HepG2 (cell line): ENCODE results near the gene MDH1. TPM values are rescaled to one million over a fixed set of nuclear protein-coding genes. Genes with fewer than 3 reads are reported as not detected.
"Not testable (repeated sequence)": the region's sequence is repeated elsewhere in the genome, so short reads cannot be mapped to it uniquely, and the experiment has no call there.

Experiments
- ATAC-seq: fragments of 200-7000 bp; cut with Tn5 transposase; 3 replicates; pipeline ENCODE4 v1.9.1; 2020; ENCODE audit warnings: mild to moderate bottlenecking, moderate library complexity
- BruUV-seq: library from RNA; stranded (reverse); fragments of 400-500 nt; replicated peaks from 2 replicates; lab custom pipeline; 2021; lab: Mats Ljungman, UMichigan
- CTCF ChIA-PET: fragments of 300-600 bp; formaldehyde crosslinking; extraction: SDS; loops from one replicate; lab custom pipeline; 2021; ENCODE audit warnings: low total read pairs, inconsistent platforms, low intra/inter-chr PET ratio; lab: Yijun Ruan, JAX
- POLR2A ChIA-PET: fragments of 350-600 bp; sonication (Branson Sonifier 250); formaldehyde crosslinking; loops from one replicate; lab custom pipeline; 2020; ENCODE audit warnings: antibody characterized with exemption, inconsistent platforms; lab: Yijun Ruan, JAX
- DNase-seq: peaks from one replicate; pipeline ENCODE4 v3.0.0-alpha.2; 2015; ENCODE audit warnings: low spot score
- FAIRE-seq: peaks from 3 replicates; lab custom pipeline; 2011; peaks lifted over from hg19 to GRCh38; lab: Jason Lieb, UNC
- H2AFZ ChIP-seq: one replicate; pipeline ENCODE4 v1.6.1; 2011; ENCODE audit warnings: low read length, inconsistent platforms
- H3K27ac ChIP-seq: fragments of 300-600 bp; 3 replicates; pipeline ENCODE4 v1.8.0; 2011; ENCODE audit warnings: mixed run types, mild to moderate bottlenecking, mixed read lengths, low read length, inconsistent platforms; ENCODE audit not compliant: insufficient read depth; ENCODE audit errors: extremely low read length
- H3K27me3 ChIP-seq, 2 experiments: fragments of 200-600 bp in 1 of 2; 2 replicates in 1 of 2; 3 replicates in 1 of 2; pipeline versions ENCODE4 v1.6.0 to v1.8.0; 2011; ENCODE audit warnings: low read length in 2 of 2, mild to moderate bottlenecking in 2 of 2, moderate library complexity in 2 of 2, inconsistent platforms in 1 of 2; ENCODE audit not compliant: insufficient read depth in 2 of 2, control insufficient read depth in 1 of 2
- H3K36me3 ChIP-seq, 2 experiments: fragments of 200-600 bp in 1 of 2; replicated peaks in 1 of 2; 2 replicates in 1 of 2; 3 replicates in 1 of 2; pipeline versions ENCODE4 v1.5.1 to v1.8.0; 2011; ENCODE audit warnings: low read length in 2 of 2, inconsistent platforms in 1 of 2; ENCODE audit not compliant: insufficient read depth in 2 of 2, control insufficient read depth in 1 of 2
- H3K4me1 ChIP-seq: 2 replicates; pipeline ENCODE4 v1.5.1; 2012; ENCODE audit warnings: low read length, inconsistent platforms; ENCODE audit not compliant: insufficient read depth
- H3K4me2 ChIP-seq: 2 replicates; pipeline ENCODE4 v1.6.0; 2011; ENCODE audit warnings: low read depth, low read length, inconsistent platforms
- H3K4me3 ChIP-seq, 3 experiments: fragments of 200-600 bp in 1 of 3; sonication (generic), shearing (Covaris generic) in 1 of 3; replicated peaks in 1 of 3; 2 replicates each; pipeline ENCODE4 v1.5.1; 2011 to 2016; ENCODE audit warnings: low read length in 3 of 3, inconsistent platforms in 2 of 3, low read depth in 2 of 3, mild to moderate bottlenecking in 2 of 3, control low read depth in 1 of 3, mixed read lengths in 1 of 3; ENCODE audit not compliant: insufficient read depth in 1 of 3
- H3K79me2 ChIP-seq: one replicate; pipeline ENCODE4 v1.6.1; 2011; ENCODE audit warnings: low read length, inconsistent platforms; ENCODE audit not compliant: insufficient read depth
- H3K9ac ChIP-seq: 2 replicates; pipeline ENCODE4 v1.6.0; 2011; ENCODE audit warnings: mild to moderate bottlenecking, low read depth, low read length, inconsistent platforms; ENCODE audit not compliant: insufficient read depth
- H3K9me3 ChIP-seq: 2 replicates; pipeline ENCODE4 v1.5.1; 2012; ENCODE audit warnings: mild to moderate bottlenecking, low read length
- H4K20me1 ChIP-seq: 2 replicates; pipeline ENCODE4 v1.6.0; 2011; ENCODE audit warnings: inconsistent platforms, mild to moderate bottlenecking, low read length, moderate library complexity; ENCODE audit not compliant: insufficient read depth
- DMTF1 ChIP-seq: sonication (generic); formaldehyde crosslinking; IDR thresholded peaks from 2 replicates; pipeline ENCODE4 v1.4.0; 2020; ENCODE audit warnings: mild to moderate bottlenecking, missing genetic modification reagents
- HOXD1 ChIP-seq: sonication (generic); formaldehyde crosslinking; IDR thresholded peaks from 2 replicates; pipeline ENCODE4 v1.5.0; 2020; ENCODE audit warnings: missing genetic modification reagents
- ZBTB33 ChIP-seq: sonication (generic); formaldehyde crosslinking; IDR thresholded peaks from 2 replicates; pipeline ENCODE4 v1.4.0; 2020; ENCODE audit warnings: missing genetic modification reagents
- ZFP1 ChIP-seq: IDR thresholded peaks from 2 replicates; pipeline ENCODE4 v1.6.1; 2016
- ZFP36L1 ChIP-seq: sonication (generic); formaldehyde crosslinking; IDR thresholded peaks from 2 replicates; pipeline ENCODE4 v1.8.0; 2022; ENCODE audit warnings: mild to moderate bottlenecking, missing genetic modification reagents, moderate library complexity
- WGBS: methylation state at CpG from one replicate; pipeline ENCODE4 v1.1.6; 2017; ENCODE audit warnings: low lambda C conversion rate; 5-methylcytosine and 5-hydroxymethylcytosine counted together
- in situ Hi-C: cut with HindIII; loops from 2 replicates; pipeline ENCODE4 v1.10.0; 2017; ENCODE audit warnings: low pct_unique_long_range_greater_than_20kb; ENCODE audit not compliant: extremely low pct_ligation_motif_present
- intact Hi-C: fragments of 100-400 bp; cut with micrococcal nuclease; formaldehyde crosslinking; loops from one replicate; pipeline ENCODE4 v1.10.0; 2022; ENCODE audit not compliant: unreplicated experiment
- polyA plus RNA-seq, 8 experiments: library from polyadenylated mRNA; depleted of rRNA in 3 of 8; stranded (reverse) in 7 of 8; unstranded in 1 of 8; fragments of >200 nt; fragmentation: Illumina TruSeq in 4 of 8; extraction: Trizol in 4 of 8; gene quantifications; 2 replicates each; pipeline versions ENCODE4 v1.2.1 to v1.2.3, GENCODE V29; 2011 to 2016; ENCODE audit warnings: low read depth in 4 of 8, missing spikeins in 1 of 8, mixed read lengths in 1 of 8; ENCODE audit not compliant: insufficient read depth in 1 of 8
- total RNA-seq, 5 experiments: library from RNA; depleted of rRNA; stranded (reverse); fragments of >200 nt; fragmentation: Illumina TruSeq; extraction: Trizol; gene quantifications; 2 replicates each; pipeline ENCODE4 v1.2.3, GENCODE V29; 2016; ENCODE audit warnings: low read depth in 1 of 5
- TF ChIP-seq, protein P1 (sequence below): sonication (generic); formaldehyde crosslinking; IDR thresholded peaks from 2 replicates; pipeline ENCODE4 v1.4.0; 2020; ENCODE audit warnings: missing genetic modification reagents
- TF ChIP-seq, protein P2 (sequence below): IDR thresholded peaks from 2 replicates; pipeline ENCODE4 v1.4.0; 2020; ENCODE audit warnings: mild to moderate bottlenecking, missing genetic modification reagents

MDH1 gene
- total and polyA plus RNA-seq, 2 of the 13 experiments (the other 11 are each of a cell fraction or from before 2014, with no cell fraction given), result 293 to 415 TPM

DNA sequence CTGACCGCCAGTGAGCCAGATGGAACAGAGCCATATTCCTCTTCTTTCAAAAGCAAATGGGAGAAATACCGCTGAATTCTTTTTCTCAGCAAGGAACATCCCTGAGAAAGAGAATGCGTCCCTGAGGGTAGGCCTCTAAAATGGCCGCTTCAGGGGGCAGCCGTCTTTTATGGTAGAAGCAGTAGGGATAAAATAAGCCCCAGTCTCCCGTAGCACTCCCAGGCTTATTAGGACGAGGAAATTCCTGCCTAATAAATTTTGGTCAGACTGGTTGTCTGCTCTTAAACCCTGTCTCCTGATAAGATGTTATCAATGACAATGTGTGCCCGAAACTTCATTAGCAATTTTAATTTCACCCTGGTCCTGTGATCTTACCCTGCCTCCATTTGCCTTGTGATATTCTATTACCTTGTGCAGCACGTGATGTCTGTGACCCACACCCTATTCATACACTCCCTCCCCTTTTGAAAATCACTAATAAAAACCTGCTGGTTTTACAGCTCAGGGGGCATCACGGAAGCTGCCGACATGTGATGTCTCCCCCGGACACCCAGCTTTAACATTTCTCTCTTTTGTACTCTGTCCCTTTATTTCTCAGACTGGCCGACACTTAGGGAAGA is 14.9 kb upstream of the MDH1 start:
- H3K27me3 ChIP-seq, H4K20me1 ChIP-seq, BruUV-seq, H2AFZ ChIP-seq, H3K9me3 ChIP-seq, H3K4me2 ChIP-seq, H3K36me3 ChIP-seq, POLR2A ChIA-PET, H3K9ac ChIP-seq: not testable (repeated sequence)
- 0 out of 2 replicates have a peak, but pooled peaks have one; percentile 5 for TF ChIP-seq ZBTB33
- TF ChIP-seq, all 625 proteins: peak for 1; not testable (repeated sequence) for 624
- 96% methylated on average over 13 of the region's 13 CpGs for WGBS
- ATAC-seq, H3K27ac ChIP-seq, H3K4me3 ChIP-seq, FAIRE-seq, in situ Hi-C loops, intact Hi-C loops, H3K4me1 ChIP-seq, CTCF ChIA-PET, DNase-seq, H3K79me2 ChIP-seq: not testable (repeated sequence)

DNA sequence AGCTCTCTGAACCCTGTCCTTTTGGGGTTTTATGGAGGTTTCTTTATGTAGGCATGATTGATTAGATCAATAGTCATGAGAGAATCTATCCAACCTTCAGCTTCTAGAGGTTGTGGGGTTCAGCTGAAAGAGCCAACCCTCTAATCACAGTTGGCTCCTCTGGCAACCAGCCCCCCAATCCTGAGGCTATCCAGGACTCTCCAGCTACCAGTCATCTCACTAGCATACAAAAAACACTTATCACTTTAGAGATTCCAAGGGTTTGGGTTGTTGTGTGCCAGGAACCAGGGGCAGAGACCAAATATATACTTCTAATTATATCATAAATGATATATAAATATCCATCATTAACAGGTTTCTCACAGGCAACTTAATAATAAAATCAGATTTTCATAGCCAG is 12.2 kb upstream of the MDH1 start:
- ATAC-seq (no peak), DNase-seq (no peak), FAIRE-seq (no peak)
- Histone ChIP-seq H3K27ac (no peak overlapping the region), H3K9ac (no peak overlapping the region), H3K4me2 (no peak overlapping the region), H3K79me2 (no peaks in the 10 kb centered on the region), H3K4me3 (no peak overlapping the region), H3K27me3 (no peaks in the 10 kb centered on the region), H3K9me3 (no peaks in the 10 kb centered on the region), H4K20me1 (no peaks in the 10 kb centered on the region), H3K36me3 (no peaks in the 10 kb centered on the region), H3K4me1 (peaks cover 7% of the 10 kb centered on the region; the same call in 1 of the 2 replicates), H2AFZ (no peak overlapping the region)
- BruUV-seq, result no TSS peak
- CTCF ChIA-PET, result interaction anchor here (0.6 kb wide), 1 partner anchor 295 kb away, joined by 3 read pairs; no protein-coding TSS in a partner anchor
- intact Hi-C loops (no loop called here), in situ Hi-C loops (no loop called here)
- POLR2A ChIA-PET, result no interaction called here
- TF ChIP-seq HOXD1 (CRISPR knock-in tag) (no peak), DMTF1 (CRISPR knock-in tag) (no peak), ZFP36L1 (CRISPR knock-in tag) (no peak), ZFP1 (CRISPR knock-in tag) (no peak)
- TF ChIP-seq, protein P1, sequence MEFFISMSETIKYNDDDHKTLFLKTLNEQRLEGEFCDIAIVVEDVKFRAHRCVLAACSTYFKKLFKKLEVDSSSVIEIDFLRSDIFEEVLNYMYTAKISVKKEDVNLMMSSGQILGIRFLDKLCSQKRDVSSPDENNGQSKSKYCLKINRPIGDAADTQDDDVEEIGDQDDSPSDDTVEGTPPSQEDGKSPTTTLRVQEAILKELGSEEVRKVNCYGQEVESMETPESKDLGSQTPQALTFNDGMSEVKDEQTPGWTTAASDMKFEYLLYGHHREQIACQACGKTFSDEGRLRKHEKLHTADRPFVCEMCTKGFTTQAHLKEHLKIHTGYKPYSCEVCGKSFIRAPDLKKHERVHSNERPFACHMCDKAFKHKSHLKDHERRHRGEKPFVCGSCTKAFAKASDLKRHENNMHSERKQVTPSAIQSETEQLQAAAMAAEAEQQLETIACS (CRISPR knock-in tag), result no peak
- TF ChIP-seq, protein P2, sequence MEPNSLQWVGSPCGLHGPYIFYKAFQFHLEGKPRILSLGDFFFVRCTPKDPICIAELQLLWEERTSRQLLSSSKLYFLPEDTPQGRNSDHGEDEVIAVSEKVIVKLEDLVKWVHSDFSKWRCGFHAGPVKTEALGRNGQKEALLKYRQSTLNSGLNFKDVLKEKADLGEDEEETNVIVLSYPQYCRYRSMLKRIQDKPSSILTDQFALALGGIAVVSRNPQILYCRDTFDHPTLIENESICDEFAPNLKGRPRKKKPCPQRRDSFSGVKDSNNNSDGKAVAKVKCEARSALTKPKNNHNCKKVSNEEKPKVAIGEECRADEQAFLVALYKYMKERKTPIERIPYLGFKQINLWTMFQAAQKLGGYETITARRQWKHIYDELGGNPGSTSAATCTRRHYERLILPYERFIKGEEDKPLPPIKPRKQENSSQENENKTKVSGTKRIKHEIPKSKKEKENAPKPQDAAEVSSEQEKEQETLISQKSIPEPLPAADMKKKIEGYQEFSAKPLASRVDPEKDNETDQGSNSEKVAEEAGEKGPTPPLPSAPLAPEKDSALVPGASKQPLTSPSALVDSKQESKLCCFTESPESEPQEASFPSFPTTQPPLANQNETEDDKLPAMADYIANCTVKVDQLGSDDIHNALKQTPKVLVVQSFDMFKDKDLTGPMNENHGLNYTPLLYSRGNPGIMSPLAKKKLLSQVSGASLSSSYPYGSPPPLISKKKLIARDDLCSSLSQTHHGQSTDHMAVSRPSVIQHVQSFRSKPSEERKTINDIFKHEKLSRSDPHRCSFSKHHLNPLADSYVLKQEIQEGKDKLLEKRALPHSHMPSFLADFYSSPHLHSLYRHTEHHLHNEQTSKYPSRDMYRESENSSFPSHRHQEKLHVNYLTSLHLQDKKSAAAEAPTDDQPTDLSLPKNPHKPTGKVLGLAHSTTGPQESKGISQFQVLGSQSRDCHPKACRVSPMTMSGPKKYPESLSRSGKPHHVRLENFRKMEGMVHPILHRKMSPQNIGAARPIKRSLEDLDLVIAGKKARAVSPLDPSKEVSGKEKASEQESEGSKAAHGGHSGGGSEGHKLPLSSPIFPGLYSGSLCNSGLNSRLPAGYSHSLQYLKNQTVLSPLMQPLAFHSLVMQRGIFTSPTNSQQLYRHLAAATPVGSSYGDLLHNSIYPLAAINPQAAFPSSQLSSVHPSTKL (CRISPR knock-in tag), result no peak
